Measurements from ENCODE around the gene BEND5.

Gene BEND5

GRCh38 chr1:48775831-48776392 is 779 bp downstream of the BEND5 start:
- H3K36me3 ChIP-seq (ENCODE audit: control insufficient read depth in 2 of 2, insufficient read depth in 1 of 2, low read length in 2 of 2) = peaks cover 0 to 22% of the 10 kb centered on the region in 2 experiments; a peak in 2 of 3 replicates
- no peaks in the 10 kb centered on the region for H3K9me3 ChIP-seq (ENCODE audit: control insufficient read depth, insufficient read depth, low read depth, low read length)
- H3K4me3 ChIP-seq (ENCODE audit: low read depth, low read length) = peak overlapping the region; percentile 63
- no peak overlapping the region for H3K27ac ChIP-seq (ENCODE audit: extremely low read depth, low read depth, low read length)
- no peaks in the 10 kb centered on the region for H3K4me1 ChIP-seq (ENCODE audit: control insufficient read depth, insufficient read depth, low read length)
- POLR2A ChIA-PET = no interaction called here
- peak; percentile 68; the same call in 1 of the 2 replicates for TF ChIP-seq ZNF366 (tag by site-specific recombination; conservative IDR thresholded peaks at IDR 0.05)
- TF ChIP-seq ZNF513 (tag by site-specific recombination; IDR thresholded peaks at IDR 0.05) = no peak
- TF ChIP-seq ZNF302 (tag by site-specific recombination; IDR thresholded peaks at IDR 0.05; ENCODE audit: low read depth) = no peak
- TF ChIP-seq ZNF335 (tag by site-specific recombination; conservative IDR thresholded peaks at IDR 0.05) = peak; percentile 69
- TF ChIP-seq ZNF600 (tag by site-specific recombination; IDR thresholded peaks at IDR 0.05) = no peak
- peak; percentile 87 for TF ChIP-seq PRDM1 (tag by site-specific recombination; IDR thresholded peaks at IDR 0.05)
- peak; percentile 83 for TF ChIP-seq PRDM10 (tag by site-specific recombination; IDR thresholded peaks at IDR 0.05)
- no peak for TF ChIP-seq INSM2 (tag by site-specific recombination; IDR thresholded peaks at IDR 0.05)
- CTCF ChIA-PET = interaction anchor here (0.6 to 0.8 kb wide), 2 partner anchors 42 to 1704 kb away, joined by 3 to 4 read pairs; no protein-coding TSS in a partner anchor

GRCh38 chr1:48773133-48773532 is 3.6 kb downstream of the BEND5 start:
- no peak overlapping the region for H3K27ac ChIP-seq (ENCODE audit: extremely low read depth, low read depth, low read length)
- no peaks in the 10 kb centered on the region for H3K9me3 ChIP-seq (ENCODE audit: control insufficient read depth, insufficient read depth, low read depth, low read length)
- H3K4me1 ChIP-seq (ENCODE audit: control insufficient read depth, insufficient read depth, low read length) = no peaks in the 10 kb centered on the region
- peaks cover 0 to 23% of the 10 kb centered on the region in 2 experiments; a peak in 2 of 3 replicates for H3K36me3 ChIP-seq (ENCODE audit: control insufficient read depth in 2 of 2, insufficient read depth in 1 of 2, low read length in 2 of 2)
- ChIA-PET POLR2A (no interaction called here), CTCF (no interaction called here)
- H3K4me3 ChIP-seq (ENCODE audit: low read depth, low read length) = no peak overlapping the region
- TF ChIP-seq ZNF777 (tag by site-specific recombination; IDR thresholded peaks at IDR 0.05; ENCODE audit: borderline replicate concordance) (no peak), ZNF423 (tag by site-specific recombination; IDR thresholded peaks at IDR 0.05) (no peak), ZNF280D (tag by site-specific recombination; IDR thresholded peaks at IDR 0.05) (no peak), ZNF354C (tag by site-specific recombination; IDR thresholded peaks at IDR 0.05; ENCODE audit: borderline replicate concordance, low read depth) (no peak), ZNF23 (tag by site-specific recombination; IDR thresholded peaks at IDR 0.05; ENCODE audit: borderline replicate concordance) (no peak), ZSCAN4 (tag by site-specific recombination; IDR thresholded peaks at IDR 0.05) (no peak), KLF8 (tag by site-specific recombination; IDR thresholded peaks at IDR 0.05) (no peak), HOXA7 (CRISPR knock-in tag; IDR thresholded peaks at IDR 0.05; ENCODE audit: borderline replicate concordance) (no peak), ZNF391 (tag by site-specific recombination; IDR thresholded peaks at IDR 0.05; ENCODE audit: borderline replicate concordance, low read depth) (no peak), ZBTB49 (tag by site-specific recombination; IDR thresholded peaks at IDR 0.05; ENCODE audit: low read depth) (no peak), GFI1B (tag by site-specific recombination; IDR thresholded peaks at IDR 0.05) (no peak), REPIN1 (tag by site-specific recombination; IDR thresholded peaks at IDR 0.05; ENCODE audit: low read depth) (no peak), ZNF121 (tag by site-specific recombination; IDR thresholded peaks at IDR 0.05) (no peak)

All from HEK293 (cell line).